ENCODE results near the gene TAF1B. TPM values are rescaled to one million over a fixed set of nuclear protein-coding genes. Genes with fewer than 3 reads are reported as not detected.

The TAF1B gene
- total RNA-seq, 2 experiments from 2014 or later = 22.3 to 22.4 TPM

DNA sequence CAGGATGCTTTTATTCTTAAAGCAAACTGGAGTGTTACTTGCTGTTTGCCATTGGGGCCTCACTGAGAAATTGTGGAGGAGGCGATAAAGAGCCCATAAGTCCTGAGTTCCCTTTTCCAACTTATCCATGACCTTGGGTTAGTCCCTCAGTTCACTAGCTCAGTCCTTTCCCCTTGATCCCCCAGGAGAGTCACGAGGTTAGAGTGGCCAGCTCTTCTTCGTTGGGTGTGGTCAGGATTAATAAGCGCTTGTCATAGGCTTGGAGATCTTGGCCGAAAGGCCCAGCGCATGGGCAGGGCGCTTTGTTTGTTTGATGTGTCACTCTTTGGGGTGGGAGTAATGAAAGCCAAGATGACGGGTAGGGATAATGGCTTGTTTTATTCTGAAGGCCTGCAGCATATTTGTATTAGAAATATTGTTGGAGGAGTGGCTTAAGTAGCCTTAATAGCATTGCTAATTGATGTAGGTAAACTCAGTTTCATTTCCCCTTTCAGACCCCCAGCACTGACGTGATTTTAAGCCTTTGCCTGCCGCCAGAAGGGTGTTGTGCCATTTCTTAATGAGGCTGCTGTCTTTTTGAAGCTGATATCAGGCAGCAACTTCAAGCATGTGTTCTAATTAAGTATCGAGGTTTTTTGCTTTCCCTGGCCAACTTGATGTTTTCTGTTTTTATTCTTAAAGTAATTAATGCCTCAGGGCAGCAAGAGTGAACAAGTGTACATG, 123.9 kb downstream of the TAF1B start:
- ChIA-PET CTCF (interaction anchor here (0.8 to 1.3 kb wide), 4 partner anchors 10 to 153 kb away, joined by 3 to 9 read pairs (median 4); no protein-coding TSS in a partner anchor), POLR2A (no interaction called here)
- TF ChIP-seq, protein P1, sequence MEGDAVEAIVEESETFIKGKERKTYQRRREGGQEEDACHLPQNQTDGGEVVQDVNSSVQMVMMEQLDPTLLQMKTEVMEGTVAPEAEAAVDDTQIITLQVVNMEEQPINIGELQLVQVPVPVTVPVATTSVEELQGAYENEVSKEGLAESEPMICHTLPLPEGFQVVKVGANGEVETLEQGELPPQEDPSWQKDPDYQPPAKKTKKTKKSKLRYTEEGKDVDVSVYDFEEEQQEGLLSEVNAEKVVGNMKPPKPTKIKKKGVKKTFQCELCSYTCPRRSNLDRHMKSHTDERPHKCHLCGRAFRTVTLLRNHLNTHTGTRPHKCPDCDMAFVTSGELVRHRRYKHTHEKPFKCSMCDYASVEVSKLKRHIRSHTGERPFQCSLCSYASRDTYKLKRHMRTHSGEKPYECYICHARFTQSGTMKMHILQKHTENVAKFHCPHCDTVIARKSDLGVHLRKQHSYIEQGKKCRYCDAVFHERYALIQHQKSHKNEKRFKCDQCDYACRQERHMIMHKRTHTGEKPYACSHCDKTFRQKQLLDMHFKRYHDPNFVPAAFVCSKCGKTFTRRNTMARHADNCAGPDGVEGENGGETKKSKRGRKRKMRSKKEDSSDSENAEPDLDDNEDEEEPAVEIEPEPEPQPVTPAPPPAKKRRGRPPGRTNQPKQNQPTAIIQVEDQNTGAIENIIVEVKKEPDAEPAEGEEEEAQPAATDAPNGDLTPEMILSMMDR (IDR thresholded peaks at IDR 0.05) = no peak
- DNase-seq = no peak
- peaks cover 6% of the 10 kb centered on the region for H3K4me1 Mint-ChIP-seq (ENCODE audit: low read depth)
- no peak overlapping the region for H3K4me3 Mint-ChIP-seq
- H3K9me3 Mint-ChIP-seq = no peaks in the 10 kb centered on the region
- ATAC-seq = no peak
- H3K27ac Mint-ChIP-seq = no peak overlapping the region
- intact Hi-C loops (cut with micrococcal nuclease) = no loop called here
- H3K27me3 Mint-ChIP-seq = no peaks in the 10 kb centered on the region
- H3K36me3 Mint-ChIP-seq (ENCODE audit: low read depth) = no peaks in the 10 kb centered on the region

- no peak overlapping the region for H3K4me3 Mint-ChIP-seq
- no peaks in the 10 kb centered on the region for H3K27me3 Mint-ChIP-seq
- POLR2A ChIA-PET = no interaction called here
- H3K36me3 Mint-ChIP-seq (ENCODE audit: low read depth) = no peaks in the 10 kb centered on the region
- DNase-seq (no peak), ATAC-seq (no peak)
- TF ChIP-seq, protein P1 (IDR thresholded peaks at IDR 0.05) = no peak
- intact Hi-C loops (cut with micrococcal nuclease) = no loop called here
- CTCF ChIA-PET = interaction anchor here (1.0 to 4.7 kb wide), 3 partner anchors 12 to 78 kb away, joined by 3 to 37 read pairs (median 4); no protein-coding TSS in a partner anchor
- H3K27ac Mint-ChIP-seq = no peak overlapping the region
- peaks cover 13% of the 10 kb centered on the region for H3K4me1 Mint-ChIP-seq (ENCODE audit: low read depth)
- H3K9me3 Mint-ChIP-seq = no peaks in the 10 kb centered on the region
These were observed 125.6 kb downstream of the TAF1B start for GRCh38 chr2:9968553-9969497.

DNA sequence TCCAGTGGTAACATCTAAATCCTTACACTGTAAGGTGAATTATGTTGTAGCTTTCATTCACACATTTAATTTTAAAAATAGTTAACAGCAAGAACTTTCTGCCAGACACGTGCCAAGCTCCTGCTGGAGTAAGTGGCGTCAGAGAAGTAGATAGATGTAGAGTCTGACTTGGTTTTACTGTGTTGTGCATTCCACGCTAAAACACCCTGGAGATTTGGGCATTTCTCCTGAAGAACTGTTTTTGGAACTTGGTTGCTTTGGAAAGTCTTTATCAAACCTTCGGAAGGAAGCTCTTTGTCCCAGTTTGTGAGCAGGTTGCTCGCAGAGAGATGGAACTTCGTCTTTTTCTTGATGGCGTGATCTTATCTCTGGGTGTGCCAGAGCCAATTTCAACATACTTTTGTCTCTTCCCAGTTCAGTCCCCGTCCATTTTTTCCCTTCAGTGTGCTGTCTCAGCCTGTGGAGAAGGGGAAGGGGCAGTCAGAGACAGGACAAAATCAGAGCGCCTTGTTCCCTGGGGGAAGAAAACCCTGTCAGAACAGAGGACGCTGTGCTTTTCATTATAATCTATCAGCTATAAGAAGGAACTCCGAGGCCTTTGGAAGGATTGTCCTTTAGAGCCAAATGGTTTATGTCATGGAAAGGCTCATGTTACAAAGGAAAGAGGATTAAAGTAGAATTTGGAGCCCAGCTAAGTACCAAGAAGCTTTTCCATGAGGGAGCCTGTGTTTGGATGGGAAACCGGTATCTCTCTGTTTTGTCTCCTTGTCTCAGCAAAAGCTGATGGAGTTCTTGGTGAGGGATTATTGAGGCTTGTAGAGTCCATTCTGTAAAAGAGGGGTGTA, 127.1 kb downstream of the TAF1B start:
- DNase-seq = no peak
- TF ChIP-seq, protein P1 (IDR thresholded peaks at IDR 0.05) = no peak
- ChIA-PET CTCF (interaction anchor here (0.8 to 4.7 kb wide), 4 partner anchors 13 to 171 kb away, joined by 3 to 37 read pairs (median 4); no protein-coding TSS in a partner anchor), POLR2A (no interaction called here)
- Mint-ChIP-seq H3K27me3 (no peaks in the 10 kb centered on the region), H3K27ac (no peak overlapping the region), H3K36me3 (ENCODE audit: low read depth) (no peaks in the 10 kb centered on the region), H3K4me3 (no peak overlapping the region), H3K9me3 (no peaks in the 10 kb centered on the region), H3K4me1 (ENCODE audit: low read depth) (peaks cover 13% of the 10 kb centered on the region)
- ATAC-seq = no peak
- intact Hi-C loops (cut with micrococcal nuclease) = no loop called here

GRCh38 chr2:9971105-9971818, 128.0 kb downstream of the TAF1B start:
- POLR2A ChIA-PET = interaction anchor here (1.0 to 1.4 kb wide), 3 partner anchors 7 to 79 kb away, joined by 3 to 5 read pairs (median 3); no protein-coding TSS in a partner anchor
- ATAC-seq (no peak), DNase-seq (no peak)
- H3K4me3 Mint-ChIP-seq = no peak overlapping the region
- H3K4me1 Mint-ChIP-seq (ENCODE audit: low read depth) = peaks cover 17% of the 10 kb centered on the region
- H3K9me3 Mint-ChIP-seq = no peaks in the 10 kb centered on the region
- TF ChIP-seq, protein P1 (IDR thresholded peaks at IDR 0.05) = no peak
- no peak overlapping the region for H3K27ac Mint-ChIP-seq
- CTCF ChIA-PET = interaction anchor here (0.8 to 4.7 kb wide), 5 partner anchors 9 to 172 kb away, joined by 3 to 37 read pairs (median 4); no protein-coding TSS in a partner anchor
- no peaks in the 10 kb centered on the region for H3K27me3 Mint-ChIP-seq
- H3K36me3 Mint-ChIP-seq (ENCODE audit: low read depth) = no peaks in the 10 kb centered on the region
- intact Hi-C loops (cut with micrococcal nuclease) = no loop called here

Measured in activated CD8-positive, alpha-beta T cell treated with anti-CD3 and anti-CD28 coated beads for 36 hours (primary cell).